ENCODE measurements around the gene FAM240A. TPM values are rescaled to one million over a fixed set of nuclear protein-coding genes. Genes with fewer than 3 reads are reported as not detected.

Gene FAM240A
- total RNA-seq, 1 donor from 2014 or later: not detected

DNA sequence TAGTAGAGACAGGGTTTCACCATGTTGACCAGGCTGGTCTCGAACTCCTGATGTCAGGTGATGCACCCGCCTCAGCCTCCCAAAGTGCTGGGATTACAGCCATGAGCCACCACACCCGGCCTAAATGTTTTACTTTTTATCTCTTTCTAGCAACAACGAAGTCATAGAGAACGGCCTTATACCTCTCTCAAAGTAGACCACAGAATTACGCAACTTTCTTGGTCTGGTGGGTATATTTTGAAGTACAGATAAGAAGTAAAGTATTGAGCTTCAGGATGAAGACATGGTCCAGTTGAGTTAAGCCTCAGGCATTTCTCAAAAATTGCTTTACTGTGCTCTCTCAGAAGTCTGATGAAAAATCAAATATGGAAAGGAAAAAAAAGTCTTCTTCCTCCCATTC is 30.6 kb downstream of the FAM240A start:
- Histone ChIP-seq H3K9me3 (ENCODE audit: control insufficient read depth in 3 of 3, low read length in 3 of 3) (peaks cover 0 to 3% (median 2%) of the 10 kb centered on the region in 3 donors), H3K4me3 (ENCODE audit: low read length in 3 of 3) (no peak overlapping the region), H3K27me3 (ENCODE audit: control insufficient read depth in 3 of 3, insufficient read depth in 3 of 3, low read length in 3 of 3) (no peaks in the 10 kb centered on the region)

DNA sequence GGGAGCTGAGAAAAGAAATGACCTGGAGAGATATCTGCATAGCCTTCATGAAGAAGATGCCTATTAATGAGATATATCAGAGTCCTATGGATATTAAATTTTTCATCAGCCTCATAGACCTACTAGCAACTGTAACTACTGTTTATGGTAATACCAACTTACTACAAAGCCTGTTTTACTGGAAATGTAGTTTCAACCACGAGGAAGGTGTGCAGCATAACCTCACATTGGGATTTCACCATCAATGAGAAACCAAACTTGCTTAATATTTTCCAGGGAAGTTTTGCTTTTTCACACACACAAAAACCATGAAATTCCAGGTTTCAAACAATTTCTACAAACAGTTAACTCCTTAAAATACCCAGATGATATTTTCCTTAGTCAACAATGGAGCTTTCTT is 31.4 kb downstream of the FAM240A start:
- H3K4me1 ChIP-seq (ENCODE audit: control insufficient read depth in 3 of 3, insufficient read depth in 3 of 3, low read length in 3 of 3): peaks cover 0 to 3% (median 0%) of the 10 kb centered on the region in 3 donors

More for the DNA sequence above, 30.6 kb downstream of the FAM240A start:
- Histone ChIP-seq H3K27ac (ENCODE audit: low read depth, low read length) (no peak overlapping the region), H3K36me3 (ENCODE audit: control insufficient read depth in 3 of 3, insufficient read depth in 3 of 3, low read length in 3 of 3) (no peaks in the 10 kb centered on the region), H3K4me1 (ENCODE audit: control insufficient read depth in 3 of 3, insufficient read depth in 3 of 3, low read length in 3 of 3) (peaks cover 0 to 3% (median 0%) of the 10 kb centered on the region in 3 donors), H3K9ac (ENCODE audit: low read depth in 1 of 3, low read length in 3 of 3) (no peak overlapping the region)

DNA sequence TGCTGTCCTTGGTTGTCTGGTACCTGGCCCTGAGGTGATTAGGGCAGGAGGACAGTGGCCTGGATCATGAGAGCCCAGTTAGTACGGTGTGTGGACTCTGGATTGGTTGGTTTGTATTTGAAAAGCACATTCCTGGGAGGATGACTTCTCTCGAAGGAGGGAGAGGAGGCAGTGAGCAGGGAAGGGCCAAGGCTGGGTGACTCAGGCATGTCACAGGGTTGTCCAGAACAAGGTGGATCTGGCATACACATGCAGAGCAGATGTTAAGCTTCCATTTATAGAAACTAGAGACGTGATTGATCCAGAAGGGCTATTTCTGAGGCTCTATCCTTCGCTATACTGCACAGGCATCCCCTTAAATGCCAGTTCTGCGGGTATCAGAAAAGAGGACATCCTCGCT is 34.4 kb downstream of the FAM240A start:
- Histone ChIP-seq H3K4me3 (ENCODE audit: low read length in 3 of 3) (no peak overlapping the region), H3K27ac (ENCODE audit: low read depth, low read length) (no peak overlapping the region), H3K4me1 (ENCODE audit: control insufficient read depth in 3 of 3, insufficient read depth in 3 of 3, low read length in 3 of 3) (peaks cover 0 to 3% (median 0%) of the 10 kb centered on the region in 3 donors), H3K9ac (ENCODE audit: low read depth in 1 of 3, low read length in 3 of 3) (no peak overlapping the region), H3K9me3 (ENCODE audit: control insufficient read depth in 3 of 3, low read length in 3 of 3) (no peaks in the 10 kb centered on the region), H3K27me3 (ENCODE audit: control insufficient read depth in 3 of 3, insufficient read depth in 3 of 3, low read length in 3 of 3) (no peaks in the 10 kb centered on the region), H3K36me3 (ENCODE audit: control insufficient read depth in 3 of 3, insufficient read depth in 3 of 3, low read length in 3 of 3) (no peaks in the 10 kb centered on the region)

More for the DNA sequence above, 31.4 kb downstream of the FAM240A start:
- Histone ChIP-seq H3K27me3 (ENCODE audit: control insufficient read depth in 3 of 3, insufficient read depth in 3 of 3, low read length in 3 of 3) (no peaks in the 10 kb centered on the region), H3K9ac (ENCODE audit: low read depth in 1 of 3, low read length in 3 of 3) (no peak overlapping the region), H3K36me3 (ENCODE audit: control insufficient read depth in 3 of 3, insufficient read depth in 3 of 3, low read length in 3 of 3) (no peaks in the 10 kb centered on the region), H3K27ac (ENCODE audit: low read depth, low read length) (no peak overlapping the region), H3K9me3 (ENCODE audit: control insufficient read depth in 3 of 3, low read length in 3 of 3) (peaks cover 0 to 3% (median 2%) of the 10 kb centered on the region in 3 donors), H3K4me3 (ENCODE audit: low read length in 3 of 3) (no peak overlapping the region)

DNA sequence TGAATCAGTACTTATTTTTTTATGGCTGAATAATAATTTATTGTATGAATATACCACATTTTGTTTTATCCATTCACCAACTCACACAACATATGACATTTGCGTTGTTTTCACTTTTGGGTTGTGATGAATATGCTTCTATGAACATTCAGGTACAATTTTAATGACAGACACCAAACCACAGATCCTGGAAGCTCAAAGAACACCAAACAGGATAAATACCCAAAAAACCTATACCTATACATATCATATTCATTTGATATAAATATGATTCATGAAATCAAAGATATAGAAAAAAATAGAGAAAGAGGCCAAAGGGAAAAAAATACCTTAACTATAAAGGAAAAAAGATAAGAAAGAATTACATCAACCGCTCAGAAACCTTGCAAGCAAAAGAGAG is 35.8 kb downstream of the FAM240A start:
- Histone ChIP-seq H3K9me3 (ENCODE audit: control insufficient read depth in 3 of 3, low read length in 3 of 3) (peaks cover 0 to 5% (median 2%) of the 10 kb centered on the region in 3 donors), H3K4me1 (ENCODE audit: control insufficient read depth in 3 of 3, insufficient read depth in 3 of 3, low read length in 3 of 3) (peaks cover 0 to 3% (median 0%) of the 10 kb centered on the region in 3 donors), H3K4me3 (ENCODE audit: low read length in 3 of 3) (no peak overlapping the region), H3K27me3 (ENCODE audit: control insufficient read depth in 3 of 3, insufficient read depth in 3 of 3, low read length in 3 of 3) (no peaks in the 10 kb centered on the region), H3K9ac (ENCODE audit: low read depth in 1 of 3, low read length in 3 of 3) (no peak overlapping the region), H3K36me3 (ENCODE audit: control insufficient read depth in 3 of 3, insufficient read depth in 3 of 3, low read length in 3 of 3) (no peaks in the 10 kb centered on the region), H3K27ac (ENCODE audit: low read depth, low read length) (no peak overlapping the region)

DNA sequence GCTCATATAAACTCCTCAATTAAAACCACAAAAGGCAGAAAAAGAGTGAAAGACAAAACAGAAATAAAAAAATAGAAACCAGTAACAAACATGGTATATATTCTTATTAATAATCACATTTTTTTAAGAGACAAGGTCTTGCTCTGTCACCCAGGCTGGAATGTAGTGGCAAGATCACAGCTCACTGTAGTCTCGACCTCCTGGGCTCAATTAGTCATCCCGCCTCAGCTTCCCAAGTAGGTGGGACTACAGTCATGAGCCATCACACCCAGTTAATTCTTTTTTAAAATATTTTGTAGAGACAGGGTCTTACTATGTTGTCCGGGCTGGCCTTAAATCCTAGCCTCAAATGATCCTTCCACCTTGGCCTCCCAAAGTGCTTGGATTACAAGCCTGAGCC is 37.1 kb downstream of the FAM240A start:
- Histone ChIP-seq H3K36me3 (ENCODE audit: control insufficient read depth in 3 of 3, insufficient read depth in 3 of 3, low read length in 3 of 3) (no peaks in the 10 kb centered on the region), H3K27ac (ENCODE audit: low read depth, low read length) (no peak overlapping the region), H3K4me1 (ENCODE audit: control insufficient read depth in 3 of 3, insufficient read depth in 3 of 3, low read length in 3 of 3) (peaks cover 0 to 3% (median 0%) of the 10 kb centered on the region in 3 donors), H3K4me3 (ENCODE audit: low read length in 3 of 3) (no peak overlapping the region), H3K9ac (ENCODE audit: low read depth in 1 of 3, low read length in 3 of 3) (no peak overlapping the region), H3K27me3 (ENCODE audit: control insufficient read depth in 3 of 3, insufficient read depth in 3 of 3, low read length in 3 of 3) (no peaks in the 10 kb centered on the region), H3K9me3 (ENCODE audit: control insufficient read depth in 3 of 3, low read length in 3 of 3) (peaks cover 0 to 5% (median 2%) of the 10 kb centered on the region in 3 donors)

DNA sequence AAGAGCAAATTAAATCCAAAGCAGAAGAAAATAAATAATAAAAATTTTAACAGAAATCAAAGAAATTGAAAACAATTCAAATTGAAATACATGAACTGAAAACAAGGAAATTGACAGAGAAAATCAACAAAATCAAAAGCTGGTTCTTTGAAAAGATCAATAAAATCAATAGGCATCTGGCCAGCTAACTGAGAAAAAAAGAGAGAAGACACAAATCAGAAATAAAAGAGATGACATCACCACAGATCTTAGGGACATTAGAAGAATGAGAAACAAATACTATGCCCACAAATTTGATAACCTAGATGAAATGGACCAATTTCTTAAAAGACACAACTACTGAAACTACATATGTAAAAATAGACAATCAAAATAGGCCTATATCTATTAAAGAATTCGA is 38.8 kb downstream of the FAM240A start:
- no peaks in the 10 kb centered on the region for H3K27me3 ChIP-seq (ENCODE audit: control insufficient read depth in 3 of 3, insufficient read depth in 3 of 3, low read length in 3 of 3)
- H3K27ac ChIP-seq (ENCODE audit: low read depth, low read length): no peak overlapping the region
- H3K4me1 ChIP-seq (ENCODE audit: control insufficient read depth in 3 of 3, insufficient read depth in 3 of 3, low read length in 3 of 3): peaks cover 0 to 3% (median 0%) of the 10 kb centered on the region in 3 donors
- no peaks in the 10 kb centered on the region for H3K36me3 ChIP-seq (ENCODE audit: control insufficient read depth in 3 of 3, insufficient read depth in 3 of 3, low read length in 3 of 3)
- peaks cover 0 to 5% (median 2%) of the 10 kb centered on the region in 3 donors for H3K9me3 ChIP-seq (ENCODE audit: control insufficient read depth in 3 of 3, low read length in 3 of 3)
- H3K4me3 ChIP-seq (ENCODE audit: low read length in 3 of 3): no peak overlapping the region
- no peak overlapping the region for H3K9ac ChIP-seq (ENCODE audit: low read depth in 1 of 3, low read length in 3 of 3)

DNA sequence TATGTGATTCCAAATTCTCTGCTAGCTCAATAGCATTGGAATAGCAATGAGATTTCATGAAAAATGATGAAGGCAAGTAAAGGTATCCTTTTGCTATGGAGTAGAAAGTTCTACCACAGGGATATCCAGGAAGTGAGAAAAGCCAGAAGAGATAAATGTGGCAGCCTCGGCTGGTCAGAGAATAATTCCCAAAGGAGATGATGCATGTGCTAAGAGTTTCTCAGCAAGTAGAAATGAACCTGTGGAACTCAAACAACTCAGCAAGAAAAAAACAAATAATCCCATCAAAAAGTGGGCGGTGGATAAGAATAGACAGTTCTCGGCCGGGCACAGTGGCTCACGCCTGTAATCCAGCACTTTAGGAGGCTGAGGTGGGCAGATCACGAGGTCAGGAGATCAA is 42.9 kb downstream of the FAM240A start:
- Histone ChIP-seq H3K27ac (ENCODE audit: low read depth, low read length) (no peak overlapping the region), H3K4me1 (ENCODE audit: control insufficient read depth in 3 of 3, insufficient read depth in 3 of 3, low read length in 3 of 3) (peaks cover 0 to 4% (median 3%) of the 10 kb centered on the region in 3 donors), H3K9me3 (ENCODE audit: control insufficient read depth in 3 of 3, low read length in 3 of 3) (peaks cover 0 to 5% (median 2%) of the 10 kb centered on the region in 3 donors)

DNA sequence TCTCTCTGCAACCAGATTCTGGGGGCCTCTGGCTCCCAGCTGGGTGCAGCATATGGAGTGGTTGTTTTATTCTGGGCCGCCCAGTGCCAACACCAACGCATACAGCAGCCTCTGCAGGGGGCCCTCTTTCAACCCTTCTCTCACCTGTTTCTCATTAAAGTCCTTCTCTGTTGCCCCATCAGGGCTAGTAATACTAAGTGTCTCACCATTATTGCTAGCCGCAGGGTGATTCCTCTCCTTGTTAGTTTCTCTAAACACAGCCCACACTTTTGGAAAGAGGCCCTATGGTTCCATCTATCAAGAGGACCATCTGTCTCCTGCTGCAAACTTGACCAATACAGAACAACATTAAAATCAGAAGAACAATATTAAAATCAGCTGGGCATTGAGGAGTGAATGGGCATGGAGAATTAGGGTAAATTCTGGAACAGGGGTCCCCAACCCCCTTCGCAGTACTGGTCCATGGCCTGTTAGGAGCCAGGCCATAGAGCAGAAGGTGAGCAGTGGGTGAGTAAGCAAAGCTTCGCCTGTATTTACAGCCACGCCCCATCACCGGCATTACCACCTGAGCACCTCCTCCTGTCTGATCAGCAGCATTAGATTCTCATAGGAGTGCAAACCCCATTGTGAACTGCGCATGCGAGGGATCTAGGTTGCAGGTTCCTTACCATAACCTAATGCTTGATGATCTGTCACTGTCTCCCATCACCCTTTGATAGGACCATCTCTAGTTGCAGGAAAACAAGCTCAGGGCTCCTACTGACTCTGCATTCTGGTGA is 44.6 kb downstream of the FAM240A start:
- Histone ChIP-seq H3K27me3 (ENCODE audit: control insufficient read depth in 3 of 3, insufficient read depth in 3 of 3, low read length in 3 of 3) (no peaks in the 10 kb centered on the region), H3K27ac (ENCODE audit: low read depth, low read length) (no peak overlapping the region), H3K4me3 (ENCODE audit: low read length in 3 of 3) (no peak overlapping the region), H3K4me1 (ENCODE audit: control insufficient read depth in 3 of 3, insufficient read depth in 3 of 3, low read length in 3 of 3) (peaks cover 5 to 19% (median 15%) of the 10 kb centered on the region in 3 donors), H3K9ac (ENCODE audit: low read depth in 1 of 3, low read length in 3 of 3) (no peak overlapping the region), H3K9me3 (ENCODE audit: control insufficient read depth in 3 of 3, low read length in 3 of 3) (peaks cover 0 to 3% (median 2%) of the 10 kb centered on the region in 3 donors), H3K36me3 (ENCODE audit: control insufficient read depth in 3 of 3, insufficient read depth in 3 of 3, low read length in 3 of 3) (no peaks in the 10 kb centered on the region)

More for the DNA sequence above, 42.9 kb downstream of the FAM240A start:
- no peaks in the 10 kb centered on the region for H3K27me3 ChIP-seq (ENCODE audit: control insufficient read depth in 3 of 3, insufficient read depth in 3 of 3, low read length in 3 of 3)
- H3K36me3 ChIP-seq (ENCODE audit: control insufficient read depth in 3 of 3, insufficient read depth in 3 of 3, low read length in 3 of 3): no peaks in the 10 kb centered on the region
- H3K4me3 ChIP-seq (ENCODE audit: low read length in 3 of 3): no peak overlapping the region
- no peak overlapping the region for H3K9ac ChIP-seq (ENCODE audit: low read depth in 1 of 3, low read length in 3 of 3)

DNA sequence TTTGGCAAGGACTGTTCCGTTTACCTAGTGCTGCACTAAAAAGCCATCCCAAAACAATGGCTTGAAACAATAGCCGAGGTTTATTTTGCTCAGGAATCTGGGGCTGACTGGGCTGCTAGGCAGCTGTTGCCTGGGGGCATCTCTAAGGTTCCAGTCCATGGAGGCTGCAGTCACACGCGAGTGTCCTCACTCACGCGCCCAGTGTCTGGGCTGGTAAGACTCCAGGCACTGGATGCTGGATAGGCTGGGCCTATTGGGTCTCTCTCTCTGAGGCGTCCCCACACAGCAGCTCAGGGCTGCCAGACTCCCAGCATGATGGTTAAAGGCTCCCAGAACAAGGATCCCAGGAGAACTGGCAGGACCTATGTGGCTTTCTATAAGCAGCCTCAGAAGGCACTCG is 47.0 kb downstream of the FAM240A start:
- no peak overlapping the region for H3K4me3 ChIP-seq (ENCODE audit: low read length in 3 of 3)
- no peak overlapping the region for H3K9ac ChIP-seq (ENCODE audit: low read depth in 1 of 3, low read length in 3 of 3)
- H3K4me1 ChIP-seq (ENCODE audit: control insufficient read depth in 3 of 3, insufficient read depth in 3 of 3, low read length in 3 of 3): peaks cover 27 to 42% (median 39%) of the 10 kb centered on the region in 3 donors
- no peaks in the 10 kb centered on the region for H3K9me3 ChIP-seq (ENCODE audit: control insufficient read depth in 3 of 3, low read length in 3 of 3)
- H3K27ac ChIP-seq (ENCODE audit: low read depth, low read length): no peak overlapping the region
- H3K27me3 ChIP-seq (ENCODE audit: control insufficient read depth in 3 of 3, insufficient read depth in 3 of 3, low read length in 3 of 3): no peaks in the 10 kb centered on the region
- no peaks in the 10 kb centered on the region for H3K36me3 ChIP-seq (ENCODE audit: control insufficient read depth in 3 of 3, insufficient read depth in 3 of 3, low read length in 3 of 3)

DNA sequence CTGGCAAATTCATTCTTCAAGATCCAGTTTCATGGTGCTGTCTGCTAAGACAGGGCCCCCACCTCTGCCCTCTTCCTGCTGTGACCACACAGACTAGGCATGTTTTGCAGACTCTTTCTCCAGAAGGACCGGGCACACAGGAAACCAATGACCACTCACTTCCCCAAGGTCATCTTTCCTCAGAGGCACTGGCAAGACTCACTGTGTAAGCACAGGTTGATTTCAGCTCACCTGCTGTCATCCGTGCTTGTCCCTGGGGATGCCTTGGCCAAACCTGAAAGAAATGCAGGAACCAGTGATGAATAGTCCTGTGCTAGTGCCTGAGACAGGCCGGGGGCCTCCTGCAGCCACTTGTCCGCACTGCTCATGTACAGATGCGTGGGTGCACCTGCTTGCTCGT is 47.7 kb downstream of the FAM240A start:
- Histone ChIP-seq H3K27ac (ENCODE audit: low read depth, low read length) (no peak overlapping the region), H3K4me1 (ENCODE audit: control insufficient read depth in 3 of 3, insufficient read depth in 3 of 3, low read length in 3 of 3) (peaks cover 32 to 49% (median 45%) of the 10 kb centered on the region in 3 donors), H3K27me3 (ENCODE audit: control insufficient read depth in 3 of 3, insufficient read depth in 3 of 3, low read length in 3 of 3) (no peaks in the 10 kb centered on the region), H3K9ac (ENCODE audit: low read depth in 1 of 3, low read length in 3 of 3) (no peak overlapping the region), H3K9me3 (ENCODE audit: control insufficient read depth in 3 of 3, low read length in 3 of 3) (no peaks in the 10 kb centered on the region), H3K36me3 (ENCODE audit: control insufficient read depth in 3 of 3, insufficient read depth in 3 of 3, low read length in 3 of 3) (no peaks in the 10 kb centered on the region), H3K4me3 (ENCODE audit: low read length in 3 of 3) (no peak overlapping the region)
